ENCODE data around the gene WASF2. TPM values are rescaled to one million over a fixed set of nuclear protein-coding genes. Genes with fewer than 3 reads are reported as not detected.

The WASF2 gene
- total RNA-seq, 2 experiments from 2014 or later = 119 to 121 TPM

DNA sequence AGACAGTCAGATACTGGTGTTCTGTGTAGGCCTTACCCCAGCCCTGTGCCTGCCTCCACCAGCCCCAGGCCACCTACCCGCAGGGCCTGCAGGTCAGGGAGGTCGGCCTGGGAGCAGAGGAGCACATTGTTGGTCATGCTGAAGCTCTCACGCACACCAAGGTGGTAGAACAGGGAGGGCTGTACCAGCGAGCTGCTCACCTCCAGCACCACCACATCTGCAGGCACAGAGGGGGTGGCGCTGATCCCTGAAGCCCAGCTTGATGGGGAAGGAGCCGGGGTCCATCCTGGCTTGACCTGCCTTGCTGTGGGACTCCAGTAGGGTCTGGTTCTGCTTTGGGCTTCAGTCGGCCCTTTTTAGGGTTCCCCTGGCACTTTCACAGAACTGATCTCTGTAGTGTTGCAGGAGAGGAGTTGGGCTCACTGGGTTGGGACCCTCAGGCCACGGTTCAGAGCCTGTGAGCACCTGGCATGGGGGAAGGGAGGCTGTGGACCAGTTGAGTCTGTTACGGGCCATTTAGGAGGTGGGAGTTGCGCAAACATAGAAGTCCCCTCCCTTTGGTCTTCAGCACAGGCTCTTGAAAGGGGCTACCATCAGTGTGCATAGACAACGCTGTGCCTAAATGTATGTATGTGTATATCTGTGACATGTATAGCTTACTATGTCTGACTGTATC is 125.1 kb downstream of the WASF2 start:
- TF ChIP-seq, protein P1, sequence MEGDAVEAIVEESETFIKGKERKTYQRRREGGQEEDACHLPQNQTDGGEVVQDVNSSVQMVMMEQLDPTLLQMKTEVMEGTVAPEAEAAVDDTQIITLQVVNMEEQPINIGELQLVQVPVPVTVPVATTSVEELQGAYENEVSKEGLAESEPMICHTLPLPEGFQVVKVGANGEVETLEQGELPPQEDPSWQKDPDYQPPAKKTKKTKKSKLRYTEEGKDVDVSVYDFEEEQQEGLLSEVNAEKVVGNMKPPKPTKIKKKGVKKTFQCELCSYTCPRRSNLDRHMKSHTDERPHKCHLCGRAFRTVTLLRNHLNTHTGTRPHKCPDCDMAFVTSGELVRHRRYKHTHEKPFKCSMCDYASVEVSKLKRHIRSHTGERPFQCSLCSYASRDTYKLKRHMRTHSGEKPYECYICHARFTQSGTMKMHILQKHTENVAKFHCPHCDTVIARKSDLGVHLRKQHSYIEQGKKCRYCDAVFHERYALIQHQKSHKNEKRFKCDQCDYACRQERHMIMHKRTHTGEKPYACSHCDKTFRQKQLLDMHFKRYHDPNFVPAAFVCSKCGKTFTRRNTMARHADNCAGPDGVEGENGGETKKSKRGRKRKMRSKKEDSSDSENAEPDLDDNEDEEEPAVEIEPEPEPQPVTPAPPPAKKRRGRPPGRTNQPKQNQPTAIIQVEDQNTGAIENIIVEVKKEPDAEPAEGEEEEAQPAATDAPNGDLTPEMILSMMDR (IDR thresholded peaks at IDR 0.05) = no peak
- intact Hi-C loops (cut with DNase I, micrococcal nuclease) = loop anchor here (2.0 to 5.0 kb wide), 3 partner anchors 22 to 43 kb away; partner anchors contain the start of genes GPR3 (in 1 of the 2), SYTL1 (in 1 of the 2) and TMEM222 (in 1 of the 2)
- peak overlapping the region; percentile 43 for H3K27ac Mint-ChIP-seq
- CTCF ChIA-PET = interaction anchor here (0.6 to 3.3 kb wide), 6 partner anchors 8 to 304 kb away, joined by 3 to 33 read pairs (median 6); no protein-coding TSS in a partner anchor
- Histone ChIP-seq H3K9me3 (ENCODE audit: control insufficient read depth in 1 of 2, insufficient read depth in 1 of 2, low read length in 2 of 2) (no peaks in the 10 kb centered on the region), H3K4me3 (ENCODE audit: low read length) (peak overlapping the region; percentile 70), H3K4me1 (ENCODE audit: insufficient read depth, low read length) (peaks cover 55% of the 10 kb centered on the region), H3K27ac (ENCODE audit: low read depth in 1 of 2, low read length in 2 of 2) (no peak overlapping the region), H3K36me3 (ENCODE audit: insufficient read depth, low read length) (no peaks in the 10 kb centered on the region), H3K27me3 (ENCODE audit: control insufficient read depth in 1 of 2, insufficient read depth in 2 of 2, low read length in 2 of 2) (no peaks in the 10 kb centered on the region)
- no peaks in the 10 kb centered on the region for H3K36me3 Mint-ChIP-seq (ENCODE audit: low read depth)
- no peaks in the 10 kb centered on the region for H3K9me3 Mint-ChIP-seq
- POLR2A ChIA-PET = interaction anchor here (1.0 to 2.5 kb wide), 6 partner anchors 8 to 125 kb away, joined by 3 to 30 read pairs (median 4); partner anchors contain the start of genes CD164L2 and WASF2
- peaks cover 54% of the 10 kb centered on the region for H3K4me1 Mint-ChIP-seq (ENCODE audit: low read depth)
- DNase-seq (no peak), ATAC-seq (ENCODE audit: poor library complexity) (no peak)
- H3K27me3 Mint-ChIP-seq = no peaks in the 10 kb centered on the region
- H3K4me3 Mint-ChIP-seq = peak overlapping the region; percentile 88

DNA sequence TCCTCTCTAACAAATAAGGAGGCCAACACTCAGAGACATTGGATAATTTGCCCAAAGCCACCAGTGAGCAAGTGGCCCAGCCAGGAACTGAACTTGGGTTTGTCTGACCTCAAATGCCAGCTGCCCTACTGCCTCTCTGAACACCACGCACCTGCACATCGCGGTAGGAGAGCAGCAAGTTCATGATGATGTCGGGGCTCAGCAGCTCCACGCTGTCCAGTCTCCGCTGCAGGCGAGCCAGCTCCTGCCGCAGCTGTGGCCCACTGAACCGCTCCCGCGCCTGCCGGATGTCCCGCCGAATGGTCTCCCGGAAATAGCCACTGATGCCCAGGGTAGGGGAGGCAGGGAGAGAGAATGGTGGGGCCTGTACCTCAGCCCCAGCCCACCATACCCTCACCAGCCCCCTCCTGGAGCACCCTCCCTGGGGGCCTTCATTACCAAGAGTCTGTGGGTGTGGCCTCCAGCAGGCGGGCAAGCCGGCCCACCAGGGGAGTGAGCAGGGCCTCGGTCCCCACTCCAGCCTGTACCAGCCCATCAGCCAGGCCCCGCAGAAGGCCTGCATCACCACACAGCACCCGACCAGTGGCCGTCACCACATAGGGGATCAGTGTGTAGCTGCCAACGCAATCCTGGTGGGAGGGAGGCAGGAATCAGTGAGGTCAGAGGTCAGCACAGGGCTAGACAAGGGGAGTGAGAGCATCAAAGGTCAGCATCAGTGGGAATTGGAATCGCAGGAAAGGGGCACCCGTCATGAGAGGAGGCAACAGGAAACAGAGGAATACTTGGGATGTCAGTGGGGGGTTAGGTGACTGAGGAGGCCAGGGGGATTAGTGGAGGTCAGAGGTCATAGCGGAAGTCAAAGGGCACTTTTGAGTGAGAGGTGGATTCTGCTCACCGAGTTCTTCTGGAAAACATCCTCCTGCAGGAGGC is 125.9 kb downstream of the WASF2 start:
- ATAC-seq (ENCODE audit: poor library complexity) = no peak
- intact Hi-C loops (cut with DNase I, micrococcal nuclease) = loop anchor here (2.0 kb wide), 2 partner anchors 21 to 29 kb away; partner anchors contain the start of genes GPR3 (in 1 of the 2) and SYTL1 (in 1 of the 2)
- Mint-ChIP-seq H3K4me3 (peak overlapping the region; percentile 42), H3K36me3 (ENCODE audit: low read depth) (no peaks in the 10 kb centered on the region), H3K27ac (no peak overlapping the region), H3K9me3 (no peaks in the 10 kb centered on the region), H3K27me3 (no peaks in the 10 kb centered on the region), H3K4me1 (ENCODE audit: low read depth) (peaks cover 54% of the 10 kb centered on the region)
- Histone ChIP-seq H3K27me3 (ENCODE audit: control insufficient read depth in 1 of 2, insufficient read depth in 2 of 2, low read length in 2 of 2) (no peaks in the 10 kb centered on the region), H3K4me3 (ENCODE audit: low read length) (no peak overlapping the region), H3K27ac (ENCODE audit: low read depth in 1 of 2, low read length in 2 of 2) (no peak overlapping the region), H3K9me3 (ENCODE audit: control insufficient read depth in 1 of 2, insufficient read depth in 1 of 2, low read length in 2 of 2) (no peaks in the 10 kb centered on the region), H3K4me1 (ENCODE audit: insufficient read depth, low read length) (peaks cover 55% of the 10 kb centered on the region), H3K36me3 (ENCODE audit: insufficient read depth, low read length) (no peaks in the 10 kb centered on the region)
- ChIA-PET POLR2A (no interaction called here), CTCF (no interaction called here)
- TF ChIP-seq, protein P1 (IDR thresholded peaks at IDR 0.05) = no peak
- no peak for DNase-seq

DNA sequence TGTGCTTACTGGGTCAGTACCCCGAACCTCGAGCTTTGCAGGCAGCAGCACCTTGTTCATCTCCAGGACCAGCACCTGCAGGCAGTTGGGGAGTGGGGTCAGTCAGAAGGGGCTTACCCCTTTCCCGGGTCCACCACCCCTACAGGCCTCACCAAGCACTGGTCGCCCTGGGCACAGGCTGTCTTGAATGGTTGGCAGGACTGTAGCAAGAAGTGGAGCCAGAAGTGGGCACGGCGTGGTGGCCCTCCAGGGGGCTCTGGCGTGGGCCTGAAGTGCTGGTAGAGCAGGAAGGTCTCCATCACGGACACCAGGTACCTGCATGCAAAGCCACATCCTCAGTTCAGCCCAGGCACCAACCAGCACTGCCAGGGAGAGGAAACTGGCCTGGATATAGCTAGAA is 128.4 kb downstream of the WASF2 start:
- CTCF ChIA-PET = no interaction called here
- ATAC-seq (ENCODE audit: poor library complexity) (no peak), DNase-seq (no peak)
- no peak overlapping the region for H3K27ac Mint-ChIP-seq
- peak overlapping the region; percentile 75 for H3K4me3 Mint-ChIP-seq
- POLR2A ChIA-PET = interaction anchor here (1.3 kb wide), 1 partner anchor 29 kb away, joined by 3 read pairs; no protein-coding TSS in a partner anchor
- H3K36me3 Mint-ChIP-seq (ENCODE audit: low read depth) = no peaks in the 10 kb centered on the region
- TF ChIP-seq, protein P1 (IDR thresholded peaks at IDR 0.05) = no peak
- Histone ChIP-seq H3K9me3 (ENCODE audit: control insufficient read depth in 1 of 2, insufficient read depth in 1 of 2, low read length in 2 of 2) (no peaks in the 10 kb centered on the region), H3K27ac (ENCODE audit: low read depth in 1 of 2, low read length in 2 of 2) (no peak overlapping the region), H3K4me3 (ENCODE audit: low read length) (no peak overlapping the region), H3K27me3 (ENCODE audit: control insufficient read depth in 1 of 2, insufficient read depth in 2 of 2, low read length in 2 of 2) (no peaks in the 10 kb centered on the region), H3K4me1 (ENCODE audit: insufficient read depth, low read length) (peaks cover 64% of the 10 kb centered on the region), H3K36me3 (ENCODE audit: insufficient read depth, low read length) (no peaks in the 10 kb centered on the region)
- intact Hi-C loops (cut with DNase I, micrococcal nuclease) = no loop called here
- H3K27me3 Mint-ChIP-seq = no peaks in the 10 kb centered on the region
- H3K4me1 Mint-ChIP-seq (ENCODE audit: low read depth) = peaks cover 60% of the 10 kb centered on the region
- no peaks in the 10 kb centered on the region for H3K9me3 Mint-ChIP-seq

Data from CD4-positive, alpha-beta T cell (primary cell).